Cardiac septum (tissue), 1 donor: ENCODE results near the gene LTB4R. TPM values are rescaled to one million over a fixed set of nuclear protein-coding genes. Genes with fewer than 3 reads are reported as not detected.

Experiments used
- DNase-seq: peaks from one replicate; pipeline ENCODE4 v3.0.0-alpha.2; 2020; ENCODE audit warnings: low spot score
- intact Hi-C: fragments of 100-400 bp; cut with DNase I; formaldehyde crosslinking; loops from one replicate; pipeline ENCODE4 v1.14.0; 2022
- total RNA-seq: library from RNA; stranded (reverse); fragmentation: NEBNext Ultra II Directional; extraction: Animal tissue kit (Norgen Biotek cat#: 25700); gene quantifications from one replicate; pipeline ENCODE4 v1.2.1, GENCODE V29; 2021
- donor health status: DM: no; HTN: no; CAD: no.

LTB4R gene
- total RNA-seq, 1 donor from 2014 or later = 1.8 TPM

DNA sequence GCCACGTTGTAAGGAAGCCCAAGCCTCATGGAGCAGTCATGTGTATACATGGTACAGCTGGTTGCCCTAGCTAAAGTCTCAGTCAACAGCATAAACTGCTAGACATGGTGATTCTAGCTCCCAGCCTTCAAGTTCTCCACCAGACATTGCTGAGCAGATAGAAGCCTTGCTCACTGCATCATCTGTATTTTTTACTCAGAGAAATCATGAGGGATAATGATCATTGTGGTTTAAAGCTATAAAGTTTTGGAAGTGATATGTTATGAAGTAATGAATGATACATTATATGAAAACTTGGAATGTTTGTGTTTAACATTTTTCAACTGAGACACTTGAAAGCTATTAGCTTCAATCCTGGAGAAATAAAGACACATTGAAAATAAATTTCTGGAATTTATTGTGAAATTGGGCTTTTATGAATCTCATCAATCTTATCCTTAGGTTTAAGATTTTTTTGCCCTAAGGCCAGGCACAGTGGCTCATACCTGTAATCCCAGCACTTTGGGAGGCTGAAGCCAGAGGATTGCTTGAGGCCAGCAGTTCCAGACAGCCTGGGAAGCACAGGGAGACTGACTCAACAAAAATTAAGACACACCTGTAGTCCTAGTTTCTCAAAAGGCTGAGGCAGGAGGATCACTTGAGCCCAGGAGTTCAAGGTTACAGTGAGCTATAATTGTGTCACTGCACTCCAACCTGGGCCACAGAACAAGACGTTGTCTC lies 51.1 kb downstream of the LTB4R start:
- DNase-seq = no peak
- intact Hi-C loops = no loop called here

DNA sequence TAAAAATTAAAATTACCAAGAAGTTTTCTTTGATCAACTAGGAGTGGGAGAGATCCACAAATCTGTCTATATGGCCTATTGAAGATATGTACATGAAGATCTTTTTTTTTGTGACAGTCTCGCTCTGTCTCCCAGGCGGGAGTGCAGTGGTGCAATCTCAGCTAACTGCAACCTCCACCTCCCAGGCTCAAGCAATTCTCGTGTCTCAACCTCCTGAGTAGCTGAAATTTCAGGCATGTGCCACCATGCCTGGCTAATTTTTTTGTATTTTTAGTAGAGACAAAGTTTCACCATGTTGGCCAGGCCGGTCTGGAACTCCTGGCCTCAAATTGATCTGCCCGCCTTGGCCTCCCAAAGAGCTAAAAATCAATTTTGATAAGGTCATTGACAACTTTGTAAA lies 52.1 kb downstream of the LTB4R start:
- no peak for DNase-seq
- intact Hi-C loops = no loop called here

DNA sequence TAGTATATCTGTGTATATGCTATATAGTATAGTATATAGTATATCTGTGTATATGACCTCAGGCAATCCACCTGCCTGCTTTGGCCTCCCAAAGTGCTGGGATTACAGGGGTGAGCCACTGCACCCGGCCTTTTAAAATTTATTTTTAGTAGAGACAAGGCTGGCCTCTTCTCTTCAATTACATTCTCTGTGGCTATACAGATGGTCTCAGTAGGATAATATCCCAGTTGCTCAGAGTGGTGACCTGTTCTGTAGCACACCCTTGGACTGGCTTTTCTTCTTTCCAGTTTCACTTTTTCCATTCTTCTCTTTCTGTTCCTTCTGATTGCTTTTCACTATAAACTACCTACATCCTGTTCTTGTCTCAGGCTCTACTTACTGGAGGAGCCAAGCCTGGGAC lies 53.5 kb downstream of the LTB4R start:
- intact Hi-C loops = no loop called here

DNA sequence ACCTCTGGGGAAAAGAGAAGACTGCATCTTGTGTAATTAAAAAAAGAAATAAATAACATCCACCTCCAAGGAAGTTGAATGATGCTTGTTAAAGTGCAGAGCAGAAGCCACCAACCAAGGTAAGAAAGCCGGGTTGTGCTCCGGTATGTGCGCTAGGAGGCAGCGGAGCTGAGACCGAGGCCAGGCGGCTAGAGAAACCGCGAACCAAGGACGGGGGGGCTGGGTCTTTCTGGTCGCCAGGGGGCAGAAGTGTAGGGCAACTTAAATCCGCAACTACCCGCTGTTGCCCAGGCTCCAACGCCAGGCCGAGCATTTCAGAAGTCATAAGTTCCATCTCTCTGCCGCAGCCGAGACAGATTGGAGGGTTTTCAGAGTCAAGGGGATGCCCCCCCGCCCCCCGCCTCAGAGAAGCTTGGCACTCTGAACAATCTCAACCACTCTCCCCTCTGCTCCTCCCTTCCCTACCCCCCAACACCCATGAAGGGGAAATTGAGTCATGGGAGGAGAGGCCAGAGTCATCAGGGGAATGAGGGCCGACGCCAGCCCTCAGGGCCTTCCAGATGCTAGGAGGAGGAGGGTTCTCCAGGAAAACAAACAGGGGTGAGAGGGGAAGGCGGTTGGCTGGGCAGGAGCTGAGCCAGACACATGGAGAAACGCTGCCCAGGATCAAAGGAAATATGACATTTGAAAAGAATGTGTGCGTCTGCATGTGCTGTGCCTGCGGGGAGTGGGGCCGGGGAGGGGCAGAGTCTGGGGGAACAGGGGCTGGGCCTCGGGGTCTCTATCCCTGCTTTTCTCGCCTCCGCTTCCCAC lies 54.5 kb downstream of the LTB4R start:
- intact Hi-C loops = loop anchor here (1.0 to 2.0 kb wide), 3 partner anchors 31 to 65 kb away; partner anchors contain the start of genes ADCY4 and NYNRIN

More for the DNA sequence above, 53.5 kb downstream of the LTB4R start:
- DNase-seq = no peak

DNA sequence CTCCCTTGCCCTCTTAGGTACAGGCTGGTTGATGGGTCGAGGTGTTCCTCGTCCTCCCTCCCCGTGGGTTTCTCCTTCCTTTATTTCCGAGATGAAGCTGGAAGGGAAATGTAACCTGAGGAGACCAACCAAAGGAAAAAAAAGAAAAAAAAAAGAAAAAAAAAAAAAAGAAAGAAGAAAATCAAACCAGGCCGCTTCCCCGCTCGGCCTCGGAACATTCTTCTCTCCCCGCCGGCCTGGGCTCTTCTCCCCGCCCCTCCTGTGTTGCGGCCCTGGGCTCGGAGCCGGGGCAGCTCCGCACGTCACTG lies 55.1 kb downstream of the LTB4R start:
- intact Hi-C loops = loop anchor here (1.0 to 2.0 kb wide), 3 partner anchors 32 to 65 kb away; partner anchors contain the start of genes ADCY4 and NYNRIN
- no peak for DNase-seq

More for the DNA sequence above, 54.5 kb downstream of the LTB4R start:
- peak; percentile 87 for DNase-seq

- peak; percentile 90 for DNase-seq
- intact Hi-C loops = loop anchor here (1.0 to 2.0 kb wide), 3 partner anchors 32 to 64 kb away; partner anchors contain the start of genes ADCY4 and NYNRIN
Observed at GRCh38 chr14:24366721-24367513, 55.6 kb downstream of the LTB4R start.

Other genes starting within 250 kb of the LTB4R start
- gene CPNE6, start 239.9 kb upstream of the LTB4R start, total RNA-seq = 1.4 TPM
- 2.2 TPM for gene PCK2, start 217.2 kb upstream of the LTB4R start, total RNA-seq
- 54.1 TPM for gene DCAF11, start 196.7 kb upstream of the LTB4R start, total RNA-seq
- gene NRL, start 196.6 kb upstream of the LTB4R start, total RNA-seq = 2.4 TPM
- 112 TPM for gene FITM1, start 180.8 kb upstream of the LTB4R start, total RNA-seq
- 61.3 TPM for gene PSME1, start 175.3 kb upstream of the LTB4R start, total RNA-seq
- gene EMC9, start 169.9 kb upstream of the LTB4R start, total RNA-seq = 14.6 TPM
- gene PSME2, start 164.9 kb upstream of the LTB4R start, total RNA-seq = 49.7 TPM
- 31.3 TPM for gene RNF31, start 164.0 kb upstream of the LTB4R start, total RNA-seq
- gene IRF9, start 150.2 kb upstream of the LTB4R start, total RNA-seq = 44.8 TPM
- gene REC8, start 139.4 kb upstream of the LTB4R start, total RNA-seq = 5.7 TPM
- gene IPO4, start 122.7 kb upstream of the LTB4R start, total RNA-seq = 15.7 TPM
- 19.1 TPM for gene TM9SF1, start 116.1 kb upstream of the LTB4R start, total RNA-seq
- not detected for gene TSSK4, start 105.8 kb upstream of the LTB4R start, total RNA-seq
- 30.0 TPM for gene CHMP4A, start 98.0 kb upstream of the LTB4R start, total RNA-seq
- 16.7 TPM for gene MDP1, start 95.4 kb upstream of the LTB4R start, total RNA-seq
- 167 TPM for gene NEDD8, start 79.1 kb upstream of the LTB4R start, total RNA-seq
- 33.2 TPM for gene GMPR2, start 78.6 kb upstream of the LTB4R start, total RNA-seq
- 42.3 TPM for gene TINF2, start 68.9 kb upstream of the LTB4R start, total RNA-seq
- 0.48 TPM for gene TGM1, start 48.3 kb upstream of the LTB4R start, total RNA-seq
- 13.3 TPM for gene RABGGTA, start 39.9 kb upstream of the LTB4R start, total RNA-seq
- gene DHRS1, start 11.7 kb upstream of the LTB4R start, total RNA-seq = 8.5 TPM
- gene NOP9, start 11.7 kb upstream of the LTB4R start, total RNA-seq = 28.3 TPM
- gene CIDEB, start 3.5 kb upstream of the LTB4R start, total RNA-seq = 2.4 TPM
- gene LTB4R2, start 1.4 kb upstream of the LTB4R start, total RNA-seq = 2.2 TPM
- 71.9 TPM for gene ADCY4, start 23.6 kb downstream of the LTB4R start, total RNA-seq
- gene RIPK3, start 28.5 kb downstream of the LTB4R start, total RNA-seq = 3.5 TPM
- gene NFATC4, start 56.7 kb downstream of the LTB4R start, total RNA-seq = 13.3 TPM
- 5.0 TPM for gene NYNRIN, start 87.5 kb downstream of the LTB4R start, total RNA-seq
- 1.2 TPM for gene CBLN3, start 118.2 kb downstream of the LTB4R start, total RNA-seq
- gene KHNYN, start 118.5 kb downstream of the LTB4R start, total RNA-seq = 23.5 TPM
- 58.5 TPM for gene SDR39U1, start 131.3 kb downstream of the LTB4R start, total RNA-seq
- gene CMA1, start 196.8 kb downstream of the LTB4R start, total RNA-seq = 0.46 TPM